Ovary (tissue), 9 donors: ENCODE measurements around the gene KCNJ10. TPM values are rescaled to one million over a fixed set of nuclear protein-coding genes. Genes with fewer than 3 reads are reported as not detected.
A peak's percentile ranks its signal among the peaks of the same experiment; 100 is the strongest.

Experiments
- DNase-seq, 5 donors: peaks; one replicate each; pipeline ENCODE4 v3.0.0-alpha.2; 2019 to 2020
- H3K27ac ChIP-seq, 2 donors: fragments of 200-600 bp; one replicate each; pipeline versions ENCODE4 v1.5.1 to v1.8.0; 2019 to 2022
- H3K27me3 ChIP-seq: fragments of 200-600 bp; one replicate; pipeline ENCODE4 v1.8.0; 2022
- H3K36me3 ChIP-seq: fragments of 200-600 bp; sonication (generic); one replicate; pipeline ENCODE4 v1.5.1; 2019
- H3K4me1 ChIP-seq: one replicate; pipeline ENCODE4 v1.8.1; 2013; ENCODE audit warnings: mild to moderate bottlenecking, moderate library complexity; ENCODE audit not compliant: insufficient read depth
- H3K4me3 ChIP-seq: fragments of 200-600 bp; sonication (generic); one replicate; pipeline ENCODE4 v1.5.1; 2017
- H3K9me3 ChIP-seq, 2 donors: fragments of 200-600 bp in 1 of 2; sonication (generic) in 1 of 2; one replicate each; pipeline versions ENCODE4 v1.5.1 to v1.8.1; 2013 to 2019; ENCODE audit warnings: mild to moderate bottlenecking in 1 of 2, moderate library complexity in 1 of 2
- CTCF ChIP-seq, 3 donors: fragments of 450-650 bp in 2 of 3; fragments of 200-600 bp in 1 of 3; IDR thresholded peaks; one replicate each; pipeline versions ENCODE4 v1.5.1 to v1.8.0; 2016 to 2022; ENCODE audit warnings: antibody characterized with exemption in 3 of 3, mild to moderate bottlenecking in 1 of 3
- EP300 ChIP-seq: sonication (generic); formaldehyde crosslinking; IDR thresholded peaks from one replicate; pipeline ENCODE4 v1.6.1; 2017; ENCODE audit warnings: antibody characterized with exemption
- POLR2A ChIP-seq: fragments of 450-650 bp; IDR thresholded peaks from one replicate; pipeline ENCODE4 v1.6.1; 2017; ENCODE audit warnings: antibody characterized with exemption, mild to moderate bottlenecking, moderate library complexity
- WGBS, 3 donors: extraction: QIAGEN DNeasy Blood & Tissue Kit in 1 of 3; methylation state at CpG; one replicate each; pipeline versions ENCODE4 v1.1.5 to v1.1.7; 2013 to 2017; 5-methylcytosine and 5-hydroxymethylcytosine counted together
- intact Hi-C, 4 donors: fragments of 100-400 bp; cut with DNase I; formaldehyde crosslinking; loops; one replicate each; pipeline versions ENCODE4 v1.11.0 to v1.15.1; 2022 to 2023
- polyA plus RNA-seq, 2 donors: library from polyadenylated mRNA; stranded (reverse); fragments of 200-250 nt in 1 of 2; fragments of 350-450 nt in 1 of 2; fragmentation: Illumina TruSeq in 1 of 2; extraction: RNeasy Lipid Tissue Mini Kit (QIAGEN cat#74804) in 1 of 2; gene quantifications; one replicate each; pipeline ENCODE4 v1.2.3, GENCODE V29; 2013 to 2014
- total RNA-seq, 7 donors: library from RNA; depleted of rRNA in 2 of 7; stranded (reverse); fragments of >200 nt in 2 of 7; fragmentation: NEBNext Ultra II Directional in 3 of 7; extraction: Animal tissue kit (Norgen Biotek cat#: 25700) in 3 of 7; gene quantifications; one replicate each; pipeline versions ENCODE4 v1.1.0 to v1.2.4, GENCODE V29; 2016 to 2023
- donor health status: DM: no; HTN: no; CAD: no; lungs with moderate emphysema.
- donor health status: DM: no; HTN: no; CAD: no.
- donor health status: Bipolar disorder and iron deficiency.
- donor health status: DM: yes; HTN: yes; CAD: no.
- donor health status: DM: no; HTN: no; CAD: no.
- donor health status: DM: yes; HTN: yes; CAD: no.

Gene KCNJ10
- total and polyA plus RNA-seq, 9 donors, result 0.02 to 0.28 (median 0.17) TPM; not detected in 5

GRCh38 chr1:160105155-160105554, 35.2 kb upstream of the KCNJ10 start:
- DNase-seq, result no peak
- Histone ChIP-seq H3K4me1 (peaks cover 17% of the 10 kb centered on the region), H3K4me3 (no peak overlapping the region), H3K27me3 (no peaks in the 10 kb centered on the region), H3K9me3 (no peaks in the 10 kb centered on the region), H3K36me3 (no peaks in the 10 kb centered on the region), H3K27ac (no peak overlapping the region)
- intact Hi-C loops, result loop anchor here in 3 of 4 donors (5.0 to 10.0 kb wide), 3 partner anchors 82 to 150 kb away; partner anchors contain the start of gene CASQ1 (in 1 of the 3)
- TF ChIP-seq EP300 (no peak), POLR2A (no peak), CTCF (IDR thresholded peaks at IDR 0.05) (no peak)
- 96 to 97% (median 97%) methylated on average over 5 of the region's 5 CpGs for WGBS, 3 donors

- DNase-seq, result no peak
- TF ChIP-seq POLR2A (no peak), EP300 (no peak), CTCF (IDR thresholded peaks at IDR 0.05) (no peak)
- H3K27me3 ChIP-seq, result no peaks in the 10 kb centered on the region
- peak overlapping the region in 1 of 2 donors; percentile 33 for H3K27ac ChIP-seq
- peaks cover 15% of the 10 kb centered on the region for H3K4me1 ChIP-seq
- H3K4me3 ChIP-seq, result no peak overlapping the region
- H3K36me3 ChIP-seq, result no peaks in the 10 kb centered on the region
- intact Hi-C loops, result loop anchor here (5.0 to 10.0 kb wide), 5 partner anchors 90 to 158 kb away; partner anchors contain the start of genes PEA15 (in 2 of the 4), CASQ1 (in 1 of the 4) and DCAF8 (in 1 of the 4)
- no peaks in the 10 kb centered on the region for H3K9me3 ChIP-seq
- 38 to 49% (median 39%) methylated on average over 3 of the region's 3 CpGs for WGBS, 3 donors
Measured at GRCh38 chr1:160104486-160104885, 34.5 kb upstream of the KCNJ10 start.

- WGBS, 3 donors, result 23 to 29% (median 29%) methylated on average over 6 of the region's 6 CpGs
Measured at GRCh38 chr1:160103658-160104408, 33.9 kb upstream of the KCNJ10 start.

More at GRCh38 chr1:160103658-160104408, 33.9 kb upstream of the KCNJ10 start:
- Histone ChIP-seq H3K4me3 (no peak overlapping the region), H3K27me3 (no peaks in the 10 kb centered on the region), H3K4me1 (peaks cover 13% of the 10 kb centered on the region), H3K36me3 (no peaks in the 10 kb centered on the region), H3K9me3 (no peaks in the 10 kb centered on the region), H3K27ac (peak overlapping the region in 1 of 2 donors; percentile 33)
- TF ChIP-seq EP300, result no peak
- no peak for TF ChIP-seq CTCF (IDR thresholded peaks at IDR 0.05)
- no peak for TF ChIP-seq POLR2A
- intact Hi-C loops, result loop anchor here (5.0 to 10.0 kb wide), 5 partner anchors 91 to 158 kb away; partner anchors contain the start of genes PEA15 (in 2 of the 4), CASQ1 (in 1 of the 4) and DCAF8 (in 1 of the 4)
- DNase-seq, result no peak
